Heart left ventricle (tissue), 13 donors: ENCODE data around the gene APC2.

Experiments
- CTCF ChIP-seq, 12 donors: fragments of 200-600 bp; sonication (generic) in 4 of 12; IDR thresholded peaks; one replicate each; pipeline versions ENCODE4 v1.5.0 to v1.8.0; 2018 to 2022; ENCODE audit warnings: antibody characterized with exemption in 12 of 12, mild to moderate bottlenecking in 5 of 12
- POLR2A ChIP-seq, 2 donors: fragments of 450-650 bp; IDR thresholded peaks; one replicate each; pipeline ENCODE4 v1.6.1; 2017; ENCODE audit warnings: antibody characterized with exemption in 2 of 2, mild to moderate bottlenecking in 2 of 2, moderate library complexity in 2 of 2
- donor health status: ischemic (EF 13 %, LVEDD 7.1; RV severe dilation, severe dysfunction).
- donor health status: DM: no; HTN: yes; CAD: no.
- donor health status: DM: no; HTN: no; CAD: no.
- donor health status: ischemic (EF 25% LVEDD 6.9; RV normal size, moderate dysfunction).
- donor health status: ischemic (EF 25% LVEDD 5.7; RV mildly dilated, moderate dysfunction).
- donor health status: ischemic (EF 35%, LVEDD 5.7; RV mildly dilated, moderate dysfunction).
- donor health status: nonischemic (EF 11% LVEDD 7.7; RV severe dilation, severe dysfunction).
- donor health status: DM: yes; HTN: yes; CAD: no.
- donor health status: PGD.
- donor health status: ischemic (EF 29% LVEDD 5.4; RV normal size, mild dysfunction).
- donor health status: nonischemic (EF 23%, LVEDD 6.1; RV moderate dilation, normal function).

GRCh38 chr19:1490311-1491113 lies 40.6 kb downstream of the APC2 start, which contains the start of gene PCSK4:
- TF ChIP-seq CTCF (IDR thresholded peaks at IDR 0.05) = no peak
- TF ChIP-seq POLR2A (IDR thresholded peaks at IDR 0.05) = no peak
